ENCODE results near the gene UBE2D2.

DNA sequence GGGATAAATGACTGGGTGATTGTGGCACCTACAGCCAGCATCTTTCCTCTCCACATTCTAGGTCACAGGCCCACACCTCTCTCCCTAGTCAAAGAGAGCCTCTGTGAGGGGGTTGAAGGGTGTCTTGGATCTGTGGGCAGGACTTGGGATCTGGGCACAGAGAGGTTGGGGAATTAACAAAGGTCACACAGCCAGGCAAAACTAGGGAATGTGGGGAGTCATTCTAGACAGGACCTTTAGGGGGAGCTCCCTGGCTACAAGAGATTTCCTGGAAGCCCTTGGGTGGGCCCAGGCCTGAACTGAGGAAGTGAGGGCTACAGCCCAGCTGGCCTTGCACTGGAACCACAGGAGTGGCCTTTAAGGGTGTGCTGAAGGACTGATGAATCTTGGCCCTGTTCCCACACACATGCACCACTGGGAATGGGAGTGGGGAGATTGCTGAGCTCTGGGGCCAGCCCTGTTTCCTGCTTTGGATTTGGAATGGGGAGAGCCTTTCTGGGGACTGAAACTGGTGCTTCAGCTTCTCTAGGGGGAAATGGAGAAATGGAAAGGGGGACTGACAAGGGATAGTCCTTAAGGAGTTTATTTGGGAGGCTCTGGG is 74.6 kb downstream of the UBE2D2 start:
- TF ChIP-seq, protein P1, sequence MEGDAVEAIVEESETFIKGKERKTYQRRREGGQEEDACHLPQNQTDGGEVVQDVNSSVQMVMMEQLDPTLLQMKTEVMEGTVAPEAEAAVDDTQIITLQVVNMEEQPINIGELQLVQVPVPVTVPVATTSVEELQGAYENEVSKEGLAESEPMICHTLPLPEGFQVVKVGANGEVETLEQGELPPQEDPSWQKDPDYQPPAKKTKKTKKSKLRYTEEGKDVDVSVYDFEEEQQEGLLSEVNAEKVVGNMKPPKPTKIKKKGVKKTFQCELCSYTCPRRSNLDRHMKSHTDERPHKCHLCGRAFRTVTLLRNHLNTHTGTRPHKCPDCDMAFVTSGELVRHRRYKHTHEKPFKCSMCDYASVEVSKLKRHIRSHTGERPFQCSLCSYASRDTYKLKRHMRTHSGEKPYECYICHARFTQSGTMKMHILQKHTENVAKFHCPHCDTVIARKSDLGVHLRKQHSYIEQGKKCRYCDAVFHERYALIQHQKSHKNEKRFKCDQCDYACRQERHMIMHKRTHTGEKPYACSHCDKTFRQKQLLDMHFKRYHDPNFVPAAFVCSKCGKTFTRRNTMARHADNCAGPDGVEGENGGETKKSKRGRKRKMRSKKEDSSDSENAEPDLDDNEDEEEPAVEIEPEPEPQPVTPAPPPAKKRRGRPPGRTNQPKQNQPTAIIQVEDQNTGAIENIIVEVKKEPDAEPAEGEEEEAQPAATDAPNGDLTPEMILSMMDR (conservative IDR thresholded peaks at IDR 0.05), result no peak; the same call in 1 of the 2 replicates
- TF ChIP-seq ZFX (IDR thresholded peaks at IDR 0.05), result no peak

Measured in C4-2B (cell line).